Body of pancreas (tissue), 4 donors: ENCODE results near the gene NCOA1. TPM values are rescaled to one million over a fixed set of nuclear protein-coding genes. Genes with fewer than 3 reads are reported as not detected.
A peak's percentile ranks its signal among the peaks of the same experiment; 100 is the strongest.
"Not testable (repeated sequence)": the region's sequence is repeated elsewhere in the genome, so short reads cannot be mapped to it uniquely, and the experiment has no call there.

Experiments used
- ATAC-seq: fragments of 150-250 bp; one replicate; pipeline ENCODE4 v1.9.1; 2016
- DNase-seq, 4 donors: peaks; one replicate each; pipeline ENCODE4 v3.0.0-alpha.2; 2019
- H3K27ac ChIP-seq, 4 donors: fragments of 200-600 bp; sonication (generic); 1 replicate in 3 of 4; 2 replicates in 1 of 4; pipeline versions ENCODE4 v1.5.1 to v1.6.1; 2016 to 2019; ENCODE audit warnings: mild to moderate bottlenecking in 1 of 4, mixed read lengths in 1 of 4, moderate library complexity in 1 of 4
- H3K27me3 ChIP-seq, 2 donors: fragments of 200-600 bp; sonication (generic); one replicate each; pipeline ENCODE4 v1.6.0; 2016; ENCODE audit warnings: mild to moderate bottlenecking in 1 of 2
- H3K36me3 ChIP-seq, 2 donors: fragments of 200-600 bp; sonication (generic); replicated peaks in 1 of 2; 2 replicates each; pipeline ENCODE4 v1.5.1; 2016; ENCODE audit warnings: low read depth in 2 of 2; ENCODE audit not compliant: insufficient read depth in 1 of 2
- H3K4me1 ChIP-seq: fragments of 200-600 bp; sonication (generic); one replicate; pipeline ENCODE4 v1.6.0; 2016
- H3K4me3 ChIP-seq, 2 donors: fragments of 200-600 bp; sonication (generic); 1 replicate in 1 of 2; 2 replicates in 1 of 2; pipeline ENCODE4 v1.5.1; 2016 to 2019
- H3K9me3 ChIP-seq, 3 donors: fragments of 200-600 bp; sonication (generic); 1 replicate in 2 of 3; 2 replicates in 1 of 3; pipeline ENCODE4 v1.5.1; 2016
- CTCF ChIP-seq, 7 experiments: fragments of 450-650 bp in 4 of 7; fragments of 200-600 bp in 3 of 7; sonication (generic) in 3 of 7; IDR thresholded peaks; one replicate each; pipeline ENCODE4 v1.5.1; 2016 to 2019; ENCODE audit warnings: antibody characterized with exemption in 7 of 7
- POLR2A ChIP-seq, 3 donors: fragments of 450-650 bp; IDR thresholded peaks; one replicate each; pipeline ENCODE4 v1.6.1; 2016; ENCODE audit warnings: antibody characterized with exemption in 3 of 3, mild to moderate bottlenecking in 2 of 3
- WGBS, 2 donors: methylation state at CpG; one replicate each; pipeline ENCODE4 v1.1.5; 2017; 5-methylcytosine and 5-hydroxymethylcytosine counted together
- intact Hi-C: fragments of 100-400 bp; cut with DNase I; formaldehyde crosslinking; loops from one replicate; pipeline ENCODE4 v1.15.1; 2023
- total RNA-seq, 2 donors: library from RNA; depleted of rRNA; stranded (reverse); fragments of >200 nt; gene quantifications; one replicate each; pipeline ENCODE4 v1.1.0, GENCODE V29; 2016

NCOA1 gene
- total RNA-seq, 2 donors from 2014 or later, result 22.1 to 38.7 TPM

GRCh38 chr2:24566209-24566608 lies 75.2 kb downstream of the NCOA1 start:
- 84 to 100% methylated on average over 2 to 3 of the region's 3 CpGs for WGBS, 2 donors
- Histone ChIP-seq H3K27me3 (no peaks in the 10 kb centered on the region), H3K4me3 (no peak overlapping the region), H3K9me3 (no peaks in the 10 kb centered on the region), H3K4me1 (peaks cover 17% of the 10 kb centered on the region), H3K27ac (no peak overlapping the region), H3K36me3 (no peaks in the 10 kb centered on the region)
- ATAC-seq, result no peak
- intact Hi-C loops, result no loop called here
- TF ChIP-seq POLR2A (IDR thresholded peaks at IDR 0.05) (no peak), CTCF (IDR thresholded peaks at IDR 0.05) (no peak)
- DNase-seq, result no peak

GRCh38 chr2:24566630-24567029 lies 75.6 kb downstream of the NCOA1 start:
- no peak for DNase-seq
- intact Hi-C loops, result no loop called here

GRCh38 chr2:24568551-24568950 lies 77.5 kb downstream of the NCOA1 start:
- DNase-seq, result no peak
- Histone ChIP-seq H3K4me3 (no peak overlapping the region), H3K27me3 (no peaks in the 10 kb centered on the region), H3K36me3 (no peaks in the 10 kb centered on the region), H3K9me3 (no peaks in the 10 kb centered on the region), H3K4me1 (peaks cover 40% of the 10 kb centered on the region), H3K27ac (peak overlapping the region in 2 of 4 donors; percentile 14 to 48)
- intact Hi-C loops, result no loop called here
- TF ChIP-seq POLR2A (IDR thresholded peaks at IDR 0.05) (no peak), CTCF (IDR thresholded peaks at IDR 0.05) (no peak)
- no peak for ATAC-seq

More at GRCh38 chr2:24566630-24567029, 75.6 kb downstream of the NCOA1 start:
- WGBS, 2 donors, result 73 to 89% methylated on average over 3 to 7 of the region's 7 CpGs
- no peaks in the 10 kb centered on the region for H3K36me3 ChIP-seq
- H3K27me3 ChIP-seq, result no peaks in the 10 kb centered on the region
- no peak overlapping the region for H3K27ac ChIP-seq
- no peak overlapping the region for H3K4me3 ChIP-seq
- no peak for ATAC-seq
- no peaks in the 10 kb centered on the region for H3K9me3 ChIP-seq
- TF ChIP-seq POLR2A (IDR thresholded peaks at IDR 0.05), result no peak
- no peak for TF ChIP-seq CTCF (IDR thresholded peaks at IDR 0.05)
- peaks cover 21% of the 10 kb centered on the region for H3K4me1 ChIP-seq

- DNase-seq, H3K27ac ChIP-seq, ATAC-seq, H3K36me3 ChIP-seq, H3K4me3 ChIP-seq, H3K27me3 ChIP-seq, intact Hi-C loops, H3K9me3 ChIP-seq: not testable (repeated sequence)
- 93 to 97% methylated on average over 10 of the region's 10 CpGs for WGBS, 2 donors
- peaks cover 44% of the 10 kb centered on the region for H3K4me1 ChIP-seq
Observed at GRCh38 chr2:24569565-24569964, 78.5 kb downstream of the NCOA1 start.

- peaks cover 44% of the 10 kb centered on the region for H3K4me1 ChIP-seq
- 93 to 96% methylated on average over 1 of the region's 1 CpG for WGBS, 2 donors
- H3K9me3 ChIP-seq, result no peaks in the 10 kb centered on the region
- no peaks in the 10 kb centered on the region for H3K36me3 ChIP-seq
- no peak for TF ChIP-seq CTCF (IDR thresholded peaks at IDR 0.05)
- TF ChIP-seq POLR2A (IDR thresholded peaks at IDR 0.05), result no peak
- no peak overlapping the region for H3K27ac ChIP-seq
- H3K27me3 ChIP-seq, result no peaks in the 10 kb centered on the region
- intact Hi-C loops, result no loop called here
- DNase-seq (no peak), ATAC-seq (no peak)
- no peak overlapping the region for H3K4me3 ChIP-seq
Observed at GRCh38 chr2:24570225-24570624, 79.2 kb downstream of the NCOA1 start.
